ENCODE results near the gene RPL26.
A peak's percentile ranks its signal among the peaks of the same experiment; 100 is the strongest.
"Not testable (repeated sequence)": the region's sequence is repeated elsewhere in the genome, so short reads cannot be mapped to it uniquely, and the experiment has no call there.

RPL26 gene

DNA sequence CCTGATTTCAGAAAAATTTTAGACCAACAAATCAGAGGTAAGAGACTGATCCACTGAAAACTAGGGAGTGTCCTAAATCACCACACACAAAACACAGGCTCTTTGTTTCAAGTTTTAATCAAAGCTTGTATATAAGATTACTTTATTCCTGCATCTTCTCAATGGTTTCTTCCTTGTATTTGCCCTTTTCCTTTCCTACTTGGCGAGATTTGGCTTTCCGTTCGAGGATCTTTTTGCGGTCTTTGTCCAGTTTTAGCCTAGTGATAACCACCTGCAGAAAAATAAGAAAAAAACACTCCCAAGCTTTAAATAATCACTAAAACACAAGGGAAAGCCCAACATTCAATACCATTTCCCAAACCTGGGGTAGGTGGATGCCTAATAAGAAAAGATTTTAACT lies 5.6 kb downstream of the RPL26 start:
- no peak overlapping the region for H3K4me3 ChIP-seq (replicated peaks; ENCODE audit: low read depth, low read length)
- TF ChIP-seq CTCF (IDR thresholded peaks at IDR 0.05; ENCODE audit: low read depth, low read length, missing control alignments), result no peak
- DNase-seq (ENCODE audit: extremely low read depth, low read depth), result no peak

DNA sequence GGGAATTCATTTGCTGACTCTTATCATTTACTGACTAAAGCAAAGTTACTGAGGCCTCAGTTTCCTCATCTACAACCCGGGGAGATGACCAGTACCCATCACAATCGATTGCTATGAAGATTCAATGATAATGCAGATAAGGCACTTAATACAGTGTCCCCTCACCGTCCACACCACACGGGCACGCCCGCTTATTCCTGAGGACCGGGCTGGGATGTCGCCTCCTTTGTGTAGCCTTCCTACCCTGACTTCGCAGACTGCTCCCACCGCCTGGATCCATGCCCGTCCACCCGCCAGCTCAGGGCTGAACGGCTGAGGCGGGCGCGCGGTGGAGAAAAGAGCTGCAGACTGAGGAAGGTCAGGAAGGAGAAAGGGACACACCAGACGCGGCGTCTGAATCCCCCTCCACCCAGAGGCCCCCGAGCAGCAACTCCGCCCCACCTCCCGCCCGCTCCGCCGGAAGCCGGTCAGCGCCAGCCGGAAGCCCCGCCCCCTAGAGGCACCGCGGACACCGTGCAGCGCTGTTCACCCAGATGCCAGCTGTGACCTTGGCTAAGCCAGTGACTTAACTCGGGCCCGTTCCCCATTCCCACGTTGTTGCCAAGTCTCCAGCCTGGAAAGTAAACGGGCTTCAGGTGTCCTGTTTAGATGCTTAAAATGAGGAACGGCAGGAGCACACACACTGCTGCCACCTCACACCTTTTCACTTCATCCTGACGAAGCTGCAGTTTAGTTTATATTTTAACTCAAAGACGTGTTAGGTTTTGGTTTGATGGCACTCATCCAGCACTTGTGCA lies 6.5 kb downstream of the RPL26 start, which contains the start of gene KRABD2:
Gene KRABD2 (minus strand): TSS at position 434 of the 797 bp plus-strand sequence.
- TF ChIP-seq CTCF (IDR thresholded peaks at IDR 0.05; ENCODE audit: low read depth, low read length, missing control alignments), result peak; percentile 56
- peak within 1 kb of the TSS; percentile 44 for H3K4me3 ChIP-seq (replicated peaks; ENCODE audit: low read depth, low read length)
- DNase-seq (ENCODE audit: extremely low read depth, low read depth), result peak; percentile 71

DNA sequence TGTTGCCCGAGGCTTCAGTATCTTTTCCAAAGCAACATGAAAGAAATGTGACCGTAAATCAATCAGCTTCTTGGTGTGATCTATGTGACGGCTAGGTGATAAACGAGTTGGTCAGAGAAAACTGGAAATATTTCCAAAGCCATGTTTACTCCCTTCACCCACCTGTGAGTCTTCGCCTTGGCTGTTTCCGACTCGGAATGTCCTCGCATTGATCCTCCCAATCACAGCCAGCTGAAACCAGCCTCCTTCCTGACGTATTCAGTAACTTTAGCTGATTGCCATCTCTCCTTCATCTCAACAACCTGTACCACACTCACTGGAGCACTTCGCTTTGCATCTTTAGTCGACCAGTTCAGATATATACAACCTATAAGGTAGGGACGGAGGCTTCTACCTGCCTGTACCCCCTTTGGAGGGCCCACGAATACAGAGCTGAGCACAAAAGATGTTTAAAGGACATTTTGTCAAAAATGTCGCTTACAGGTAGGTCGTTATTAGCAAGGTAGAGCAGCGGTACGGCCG lies 7.2 kb downstream of the RPL26 start:
- TF ChIP-seq CTCF (IDR thresholded peaks at IDR 0.05; ENCODE audit: low read depth, low read length, missing control alignments), result no peak
- H3K4me3 ChIP-seq (replicated peaks; ENCODE audit: low read depth, low read length), result peak overlapping the region; percentile 44
- DNase-seq (ENCODE audit: extremely low read depth, low read depth), result no peak

- H3K4me3 ChIP-seq (replicated peaks; ENCODE audit: low read depth, low read length); DNase-seq (ENCODE audit: extremely low read depth, low read depth): not testable (repeated sequence)
Observed at GRCh38 chr17:8373856-8374255, 9.1 kb downstream of the RPL26 start.

GRCh38 chr17:8372422-8372821 lies 10.6 kb downstream of the RPL26 start:
- no peak for TF ChIP-seq CTCF (IDR thresholded peaks at IDR 0.05; ENCODE audit: low read depth, low read length, missing control alignments)
- H3K4me3 ChIP-seq (replicated peaks; ENCODE audit: low read depth, low read length), result no peak overlapping the region
- DNase-seq (ENCODE audit: extremely low read depth, low read depth), result no peak

DNA sequence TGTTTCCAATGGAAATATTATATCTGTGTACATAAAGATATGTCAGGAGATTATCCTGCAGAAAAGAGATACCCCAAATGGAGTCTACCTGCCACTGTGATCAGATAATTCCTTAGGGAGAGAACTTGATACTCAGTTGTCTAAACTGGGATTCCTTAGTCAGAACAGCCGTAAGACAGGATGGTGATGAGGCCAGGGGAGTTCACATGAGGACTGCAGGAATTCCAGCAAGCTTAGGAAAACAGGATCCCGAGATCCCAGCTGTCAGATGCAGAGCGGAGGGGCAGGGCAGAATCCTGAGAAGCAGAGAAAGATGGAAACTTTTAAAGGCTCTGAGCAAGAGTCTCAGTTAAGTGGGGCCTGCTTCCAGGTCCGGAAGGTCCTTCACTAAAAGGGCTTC lies 11.2 kb downstream of the RPL26 start:
- no peak for DNase-seq (ENCODE audit: extremely low read depth, low read depth)
- TF ChIP-seq CTCF (IDR thresholded peaks at IDR 0.05; ENCODE audit: low read depth, low read length, missing control alignments), result no peak
- H3K4me3 ChIP-seq (replicated peaks; ENCODE audit: low read depth, low read length), result no peak overlapping the region

GRCh38 chr17:8369944-8370343 lies 13.0 kb downstream of the RPL26 start:
- TF ChIP-seq CTCF (IDR thresholded peaks at IDR 0.05; ENCODE audit: low read depth, low read length, missing control alignments), result no peak
- no peak overlapping the region for H3K4me3 ChIP-seq (replicated peaks; ENCODE audit: low read depth, low read length)
- DNase-seq (ENCODE audit: extremely low read depth, low read depth), result no peak

Measured in HFF-Myc (cell line).